Skin of body (tissue), 2 donors: Measurements from ENCODE around the gene BICDL2. TPM values are rescaled to one million over a fixed set of nuclear protein-coding genes. Genes with fewer than 3 reads are reported as not detected.
"Not testable (repeated sequence)": the region's sequence is repeated elsewhere in the genome, so short reads cannot be mapped to it uniquely, and the experiment has no call there.

Source experiments
- DNase-seq: peaks from one replicate; lab custom pipeline; 2025; lab: John Stamatoyannopoulos, UW
- total RNA-seq: library from RNA; depleted of rRNA; stranded (reverse); fragments of >200 nt; gene quantifications from one replicate; pipeline ENCODE4 v1.2.3, GENCODE V29; 2014

Gene BICDL2, protein sequence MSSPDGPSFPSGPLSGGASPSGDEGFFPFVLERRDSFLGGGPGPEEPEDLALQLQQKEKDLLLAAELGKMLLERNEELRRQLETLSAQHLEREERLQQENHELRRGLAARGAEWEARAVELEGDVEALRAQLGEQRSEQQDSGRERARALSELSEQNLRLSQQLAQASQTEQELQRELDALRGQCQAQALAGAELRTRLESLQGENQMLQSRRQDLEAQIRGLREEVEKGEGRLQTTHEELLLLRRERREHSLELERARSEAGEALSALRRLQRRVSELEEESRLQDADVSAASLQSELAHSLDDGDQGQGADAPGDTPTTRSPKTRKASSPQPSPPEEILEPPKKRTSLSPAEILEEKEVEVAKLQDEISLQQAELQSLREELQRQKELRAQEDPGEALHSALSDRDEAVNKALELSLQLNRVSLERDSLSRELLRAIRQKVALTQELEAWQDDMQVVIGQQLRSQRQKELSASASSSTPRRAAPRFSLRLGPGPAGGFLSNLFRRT
- 10.9 TPM for total RNA-seq

DNA sequence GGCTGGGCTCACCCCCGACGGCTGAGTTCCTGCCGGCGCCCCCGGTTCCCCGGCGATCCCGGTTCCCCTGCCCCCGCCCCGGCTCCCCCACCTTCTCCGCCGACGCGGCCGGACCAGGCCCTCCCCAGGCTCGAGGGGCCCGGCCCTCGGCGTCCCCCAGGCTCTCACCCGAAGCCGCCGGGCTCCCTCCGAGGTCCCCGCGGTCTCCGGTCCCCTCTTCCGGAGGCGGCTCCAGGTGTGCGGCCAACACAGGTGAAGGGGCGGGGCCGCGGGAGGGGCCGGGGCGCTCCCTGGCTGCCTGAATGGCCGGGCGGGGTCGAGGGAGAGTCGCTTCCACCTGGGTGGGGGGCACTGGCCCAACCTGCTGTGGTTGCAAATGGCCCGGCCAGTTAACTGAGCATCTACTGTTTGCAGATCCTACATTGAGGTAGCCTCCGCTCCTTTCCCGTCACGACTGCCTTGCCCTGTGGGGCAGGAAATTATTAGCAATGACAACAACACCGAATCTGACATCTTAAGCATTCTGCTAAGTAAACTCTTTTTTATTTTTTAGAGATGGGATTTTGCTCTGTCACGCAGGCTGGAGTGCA lies at the start of gene BICDL2:
TSS of gene BICDL2 (minus strand) at position 219 of the 590 bp plus-strand sequence. CDS start 1,448 bp downstream, outside the sequence.
- DNase-seq: no peak

DNA sequence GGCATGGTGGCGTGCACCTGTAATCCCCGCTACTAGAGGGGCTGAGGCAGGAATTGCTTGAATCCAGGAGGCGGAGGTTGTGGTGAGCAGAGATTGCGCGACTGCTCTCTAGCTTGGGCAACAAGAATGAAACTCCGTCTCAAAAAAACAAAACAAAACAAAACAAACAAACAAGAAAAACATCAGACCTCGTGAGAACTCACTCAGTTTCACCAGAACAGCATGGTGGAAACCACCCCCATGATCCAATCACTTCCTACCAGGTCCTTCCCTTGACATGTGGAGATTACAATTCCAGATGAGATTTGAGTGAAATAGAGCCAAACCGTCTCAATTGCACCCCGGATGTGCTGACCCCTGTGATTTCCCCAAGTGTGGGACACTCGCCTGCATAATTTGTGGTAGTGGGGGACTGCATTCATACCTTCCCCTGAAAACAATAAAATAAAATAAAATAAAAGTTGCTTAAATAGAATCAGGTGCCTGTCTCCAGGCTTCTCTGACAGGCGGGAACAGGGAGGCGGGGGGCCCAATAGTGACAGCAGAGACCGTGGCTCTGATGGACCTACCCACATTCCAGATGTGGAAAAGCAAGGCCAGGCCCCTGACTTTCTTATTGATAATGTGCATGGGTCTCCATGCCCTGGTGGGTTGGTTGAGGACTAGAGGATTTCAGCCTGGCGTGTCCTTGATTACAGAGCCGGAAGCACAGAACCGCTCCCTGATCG lies 49.3 kb upstream of the BICDL2 start:
- no peak for DNase-seq

DNA sequence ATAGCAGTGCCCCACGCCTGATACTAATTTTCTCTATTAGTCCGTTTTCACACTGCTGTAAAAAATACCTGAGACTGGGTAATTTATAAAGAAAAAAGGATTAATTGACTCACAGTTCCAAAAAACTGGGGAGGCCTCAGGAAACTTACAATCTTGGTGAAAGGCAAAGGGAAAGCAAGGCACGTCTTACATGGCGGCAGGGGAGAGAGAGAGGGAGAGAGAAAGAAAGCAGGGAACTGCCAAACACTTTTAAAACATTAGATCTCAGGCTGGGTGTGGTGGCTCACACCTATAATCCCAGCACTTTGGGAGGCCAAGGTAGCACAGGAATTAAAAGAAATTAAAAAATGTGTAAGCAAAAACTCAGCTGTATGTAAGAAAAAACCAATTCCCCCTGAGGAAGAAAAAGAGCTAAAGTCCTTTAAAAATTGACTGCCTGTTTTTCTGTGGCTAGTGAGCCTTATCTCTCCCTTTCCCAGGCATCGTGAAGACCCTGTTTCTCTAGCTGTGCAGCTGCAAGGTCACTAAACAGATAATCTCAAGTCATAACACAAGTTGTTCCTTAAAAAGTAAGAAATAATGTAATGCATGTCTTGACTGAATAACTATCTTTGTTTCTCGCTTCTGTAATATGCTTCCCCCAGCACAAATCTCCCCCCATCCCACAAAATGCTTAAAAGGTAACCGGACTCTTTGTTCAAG lies 48.4 kb upstream of the BICDL2 start:
- no peak for DNase-seq

DNA sequence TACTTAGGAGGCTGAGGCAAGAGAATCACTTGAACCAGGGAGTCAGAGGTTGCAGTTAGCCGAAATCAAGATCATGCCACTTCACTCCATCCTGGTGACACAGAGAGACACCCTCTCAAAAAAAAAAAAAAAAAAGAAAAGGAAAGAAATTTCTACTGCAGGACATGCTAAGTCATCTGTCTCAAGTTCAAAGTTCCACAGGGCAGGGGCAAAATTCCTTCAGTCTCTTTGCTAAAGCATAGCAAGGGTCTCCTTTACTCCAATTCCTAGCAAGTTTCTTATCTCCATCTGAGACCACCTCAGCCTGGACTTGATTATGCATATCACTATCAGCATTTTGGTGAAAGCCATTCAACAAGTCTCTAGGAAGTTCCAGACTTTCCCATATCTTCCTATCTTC lies 47.7 kb upstream of the BICDL2 start:
- no peak for DNase-seq

DNA sequence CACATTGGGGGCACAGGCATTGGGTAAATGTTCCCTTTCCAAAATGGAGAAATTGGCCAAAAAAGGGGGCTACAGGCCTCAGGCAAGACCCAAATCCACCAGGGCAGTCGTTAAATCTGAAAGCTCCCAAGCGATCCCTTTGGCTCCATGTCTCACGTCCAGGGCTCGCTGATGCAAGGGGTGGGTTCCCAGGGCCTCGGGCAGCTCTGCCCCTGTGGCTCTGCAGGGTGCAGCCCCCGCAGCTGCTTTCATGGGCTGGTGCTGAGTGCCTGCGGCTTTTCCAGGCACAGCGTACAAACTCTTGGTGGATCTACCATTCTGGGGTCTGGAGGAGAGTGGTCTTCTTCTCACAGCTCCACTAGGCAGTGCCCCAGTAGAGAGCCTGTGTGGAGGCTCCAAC lies 46.7 kb upstream of the BICDL2 start:
- not testable (repeated sequence) for DNase-seq

DNA sequence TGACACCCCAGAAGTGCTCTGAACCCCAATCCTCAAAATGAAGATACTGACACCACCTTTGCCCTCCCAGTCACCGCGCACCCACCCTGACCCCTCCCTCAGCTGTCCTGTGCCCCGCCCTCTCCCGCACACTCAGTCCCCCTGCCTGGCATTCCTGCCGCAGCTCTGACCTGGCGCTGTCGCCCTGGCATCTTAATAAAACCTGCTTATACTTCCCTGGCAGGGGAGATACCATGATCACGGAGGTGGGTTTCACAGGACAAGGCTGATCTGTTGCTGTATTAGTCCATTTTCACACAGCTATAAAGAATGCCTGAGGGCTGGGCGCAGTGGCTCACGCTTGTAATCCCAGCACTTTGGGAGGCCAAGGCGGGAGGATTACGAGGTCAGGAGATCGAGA lies 45.2 kb upstream of the BICDL2 start:
- not testable (repeated sequence) for DNase-seq

DNA sequence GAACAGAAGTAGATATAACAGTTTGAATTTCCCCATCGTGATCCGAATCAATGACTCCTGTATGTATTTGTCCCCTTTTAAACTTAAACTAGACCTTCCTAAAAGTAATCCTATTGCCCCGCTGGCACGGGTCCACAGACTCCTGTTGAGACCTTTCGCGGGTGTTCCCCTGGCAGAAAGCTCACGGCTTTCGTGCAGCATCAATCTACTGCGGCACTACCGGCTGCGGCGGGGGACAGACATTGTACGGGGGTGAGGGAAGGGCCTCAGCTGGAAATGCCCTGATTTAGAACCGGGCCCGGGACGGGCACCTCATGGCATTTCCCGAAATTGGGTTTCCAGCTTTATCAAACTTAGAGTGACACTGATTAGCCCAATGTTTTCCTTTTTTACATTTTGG lies 43.3 kb upstream of the BICDL2 start:
- DNase-seq: no peak

DNA sequence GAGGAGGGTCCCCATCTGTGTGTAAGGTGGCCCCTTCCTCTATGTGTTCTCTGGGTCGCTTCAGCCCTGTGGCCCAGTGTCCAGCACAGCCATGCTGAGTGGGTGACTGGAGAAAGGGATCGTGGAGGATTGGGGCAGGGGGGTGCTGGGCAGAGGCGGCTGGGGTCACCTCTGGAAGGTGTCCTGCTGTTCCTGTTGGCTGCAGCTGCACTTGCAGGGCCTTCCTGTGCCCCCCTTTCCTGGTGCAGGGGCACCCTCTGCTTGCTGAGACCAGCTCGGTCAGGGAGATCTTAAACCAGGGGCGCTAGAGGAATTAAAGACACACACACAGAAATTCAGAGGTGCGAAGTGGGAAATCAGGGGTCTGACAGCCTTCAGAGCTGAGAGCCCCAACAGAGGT lies 39.8 kb upstream of the BICDL2 start:
- DNase-seq: no peak

DNA sequence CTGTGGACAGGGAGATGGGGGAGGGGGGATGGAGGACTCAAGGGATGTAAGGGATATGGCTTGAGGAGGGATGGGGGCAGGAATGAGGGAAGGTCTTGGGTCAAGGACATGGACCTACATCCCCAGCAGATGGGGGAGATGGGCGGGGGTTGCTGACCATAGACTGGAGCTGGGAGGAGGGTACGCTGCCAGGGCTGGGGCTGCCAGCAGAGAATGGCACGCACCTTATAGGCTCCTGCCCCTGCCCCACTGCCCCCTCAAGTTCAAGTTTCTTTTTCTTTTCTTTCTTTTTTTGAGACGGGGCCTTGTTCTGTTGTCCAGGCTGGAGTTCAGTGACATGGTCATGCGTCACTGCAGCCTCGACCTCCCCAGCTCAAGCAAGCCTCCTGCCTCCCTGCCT lies 39.2 kb upstream of the BICDL2 start:
- DNase-seq: not testable (repeated sequence)

DNA sequence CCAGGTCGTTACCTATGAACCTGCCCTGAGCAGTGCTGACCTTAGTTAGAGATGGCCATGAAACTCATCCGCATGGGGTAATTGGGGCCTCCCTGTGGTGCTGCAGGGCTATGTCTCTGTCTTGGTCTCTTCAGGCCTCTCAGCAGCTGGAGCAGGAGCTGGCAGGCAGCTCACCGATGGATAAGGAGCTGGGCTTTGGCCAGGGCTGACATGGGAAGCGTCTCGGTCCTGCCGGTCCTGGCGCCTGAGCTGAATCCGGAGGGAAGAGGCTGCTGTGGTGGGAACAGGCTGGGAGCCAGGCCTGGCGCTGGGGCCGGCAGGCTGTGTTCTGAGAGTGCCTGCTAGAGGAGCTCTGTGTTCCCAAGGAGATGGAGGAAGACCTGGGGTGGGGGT lies 38.8 kb upstream of the BICDL2 start:
- DNase-seq: no peak

DNA sequence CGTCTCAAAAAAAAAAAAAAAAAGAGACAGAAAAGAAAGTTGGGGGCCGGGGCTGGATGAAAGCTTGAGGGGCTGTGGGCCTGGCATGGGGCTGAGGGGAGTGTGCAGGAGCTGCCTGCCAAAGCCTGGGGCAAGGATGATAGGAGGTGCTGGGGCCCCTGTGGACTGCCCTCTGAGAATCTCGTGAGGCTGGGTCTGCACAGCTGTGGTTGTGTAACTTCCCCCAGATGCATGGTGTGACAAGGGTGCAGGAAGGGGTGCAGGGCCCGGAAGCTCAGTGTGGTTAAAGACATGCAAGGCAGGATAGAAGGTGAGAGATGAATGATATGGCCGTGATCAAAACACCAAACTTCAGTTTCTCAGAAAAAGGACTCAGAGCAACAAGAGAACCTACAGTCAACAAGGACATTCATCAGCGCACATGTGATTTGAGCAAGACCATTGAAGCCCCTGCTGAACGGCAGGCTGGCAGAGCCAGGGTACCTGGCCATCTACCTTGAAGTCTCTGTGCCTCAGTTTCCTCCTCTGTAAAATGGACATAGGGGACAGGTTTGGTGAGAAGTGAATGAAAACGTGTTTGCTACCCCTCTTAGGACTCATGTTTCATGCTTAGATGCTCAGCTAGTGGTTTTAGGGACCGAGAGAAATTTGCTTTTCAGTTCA lies 38.2 kb upstream of the BICDL2 start:
- no peak for DNase-seq

DNA sequence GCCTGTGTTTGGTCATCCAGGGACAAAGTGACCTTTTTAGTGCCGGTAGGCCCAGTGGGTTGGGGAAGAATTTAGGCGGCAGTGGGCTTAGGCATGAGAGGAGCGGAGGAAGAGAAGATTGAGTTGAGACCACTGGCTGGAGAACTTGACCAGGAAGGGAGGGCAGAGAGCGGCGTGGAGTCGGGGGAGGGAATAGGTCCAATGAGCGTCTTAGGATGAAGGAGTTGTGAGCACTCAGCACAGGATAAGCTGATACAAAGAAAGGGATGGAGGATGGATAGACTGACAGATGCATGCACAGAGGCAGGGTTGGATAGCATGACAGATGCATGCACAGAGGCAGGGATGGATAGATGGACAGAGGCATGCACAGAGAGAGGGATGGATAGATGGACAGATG lies 36.7 kb upstream of the BICDL2 start:
- no peak for DNase-seq

DNA sequence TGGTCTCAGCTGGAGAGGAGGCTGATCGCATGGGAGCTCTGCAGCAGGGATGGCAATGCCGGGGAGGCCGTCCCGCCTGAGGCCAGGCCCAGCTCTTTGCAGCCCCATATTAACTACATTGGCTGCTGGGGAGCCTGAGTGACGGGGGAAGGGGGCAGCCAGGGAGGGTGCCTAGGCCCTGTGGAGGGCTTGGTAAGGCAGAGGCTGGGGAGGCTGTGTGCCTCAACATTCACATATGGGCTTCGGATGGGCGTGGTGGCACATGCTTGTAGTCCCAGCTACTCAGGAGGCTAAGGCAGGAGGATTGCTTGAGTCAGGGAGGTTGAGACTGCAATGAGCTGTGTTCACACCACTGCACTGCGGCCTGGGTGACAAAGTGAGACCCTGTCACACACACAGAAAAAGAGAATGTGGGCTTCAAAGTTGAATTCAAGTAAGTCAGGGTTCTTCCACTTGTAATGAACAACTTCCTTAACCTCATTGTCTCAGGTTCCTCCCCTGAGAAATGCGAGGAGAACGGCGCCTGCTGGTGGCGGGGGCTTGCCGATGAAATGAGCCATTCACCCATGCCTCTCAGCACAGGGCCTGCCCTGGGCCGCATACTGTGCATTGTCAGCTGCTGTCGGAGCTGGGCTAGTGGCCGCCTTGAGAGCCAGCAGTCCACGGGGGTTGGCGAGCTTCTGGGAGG lies 36.0 kb upstream of the BICDL2 start:
- not testable (repeated sequence) for DNase-seq

DNA sequence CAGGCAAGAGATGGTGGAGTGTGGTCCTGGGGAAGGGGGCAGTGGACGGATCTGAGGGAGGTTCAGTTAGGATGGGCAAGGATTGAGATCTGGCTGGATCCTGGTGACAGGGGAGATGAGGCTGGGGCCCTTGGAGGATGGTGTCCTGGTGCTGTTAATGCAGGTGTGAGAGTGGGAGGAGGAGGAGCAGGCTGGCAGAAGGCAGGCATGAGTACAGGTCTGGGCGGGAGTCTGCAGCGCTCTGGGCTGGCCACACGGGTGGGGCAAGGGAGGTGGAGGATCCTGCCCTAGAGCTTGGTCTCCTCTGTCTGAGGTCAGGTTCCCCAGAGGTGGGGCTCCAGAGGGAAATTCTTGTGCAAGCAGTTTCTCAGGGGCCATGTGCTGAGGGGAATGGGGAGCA lies 35.4 kb upstream of the BICDL2 start:
- not testable (repeated sequence) for DNase-seq

DNA sequence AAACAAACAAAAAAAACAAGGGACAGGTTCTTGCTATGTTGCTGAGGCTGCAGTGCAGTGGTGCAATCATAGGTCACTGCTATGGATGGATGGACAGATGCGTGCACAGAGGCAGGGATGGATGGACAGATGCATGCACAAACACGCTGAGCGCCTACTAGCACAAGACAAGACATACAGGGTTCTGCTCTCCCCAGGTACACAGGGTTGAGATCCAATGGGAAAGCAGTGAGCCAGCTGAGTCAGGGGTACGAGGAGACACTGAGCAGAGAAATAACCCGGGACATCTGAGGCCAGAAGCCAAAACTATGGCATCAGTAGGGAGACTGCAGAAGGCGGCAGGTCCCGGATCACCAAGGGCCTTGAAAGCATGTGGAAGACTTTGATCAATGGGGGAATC lies 34.9 kb upstream of the BICDL2 start:
- DNase-seq: no peak

DNA sequence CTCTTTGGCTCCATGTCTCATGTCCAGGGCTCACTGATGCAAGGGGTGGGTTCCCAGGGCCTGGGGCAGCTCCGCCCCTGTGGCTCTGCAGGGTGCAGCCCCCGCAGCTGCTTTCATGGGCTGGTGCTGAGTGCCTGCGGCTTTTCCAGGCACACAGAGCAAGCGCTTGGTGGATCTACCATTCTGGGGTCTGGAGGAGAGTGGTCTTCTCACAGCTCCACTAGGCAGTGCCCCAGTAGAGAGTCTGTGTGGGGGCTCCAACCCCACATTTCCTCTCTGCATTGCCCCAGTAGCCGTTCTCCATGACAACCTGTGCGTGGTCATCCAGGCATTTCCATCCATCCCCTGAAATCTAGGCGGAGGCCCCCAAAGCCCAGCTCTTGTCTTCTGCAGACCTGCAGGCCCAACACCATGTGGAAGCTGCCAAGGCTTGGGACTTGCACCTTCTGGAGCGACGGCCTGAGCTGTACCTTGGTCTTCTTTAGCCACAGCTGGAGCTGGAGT lies 33.9 kb upstream of the BICDL2 start:
- DNase-seq: no peak

DNA sequence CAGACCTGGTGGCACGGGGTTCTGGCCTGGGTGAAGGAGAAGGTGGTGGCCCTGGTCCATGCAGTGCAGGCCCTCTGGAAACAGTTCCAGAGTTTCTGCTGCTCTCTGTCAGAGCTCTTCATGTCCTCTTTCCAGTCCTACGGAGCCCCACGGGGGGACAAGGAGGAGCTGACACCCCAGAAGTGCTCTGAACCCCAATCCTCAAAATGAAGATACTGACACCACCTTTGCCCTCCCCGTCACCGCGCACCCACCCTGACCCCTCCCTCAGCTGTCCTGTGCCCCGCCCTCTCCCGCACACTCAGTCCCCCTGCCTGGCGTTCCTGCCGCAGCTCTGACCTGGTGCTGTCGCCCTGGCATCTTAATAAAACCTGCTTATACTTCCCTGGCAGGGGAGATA lies 32.4 kb upstream of the BICDL2 start:
- DNase-seq: not testable (repeated sequence)

DNA sequence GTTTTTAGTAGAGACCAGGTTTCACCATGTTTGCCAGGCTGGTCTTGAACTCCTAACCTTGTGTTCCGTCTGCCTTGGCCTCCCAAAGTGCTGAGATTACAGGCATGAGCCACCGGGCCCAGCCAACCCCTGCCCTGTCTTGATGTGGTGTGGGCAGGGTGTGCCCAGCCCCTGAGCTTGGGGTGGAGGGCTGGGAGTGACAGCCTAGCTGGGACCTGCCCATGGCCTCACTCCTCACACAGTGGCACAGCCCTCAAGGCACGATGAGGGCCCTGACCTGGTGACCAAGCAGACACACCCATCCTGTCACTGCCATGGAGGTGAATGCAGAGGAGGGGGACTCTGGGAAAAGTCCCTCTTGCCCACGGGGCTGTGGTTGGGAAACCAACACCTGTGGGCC lies 31.7 kb upstream of the BICDL2 start:
- DNase-seq: no peak

DNA sequence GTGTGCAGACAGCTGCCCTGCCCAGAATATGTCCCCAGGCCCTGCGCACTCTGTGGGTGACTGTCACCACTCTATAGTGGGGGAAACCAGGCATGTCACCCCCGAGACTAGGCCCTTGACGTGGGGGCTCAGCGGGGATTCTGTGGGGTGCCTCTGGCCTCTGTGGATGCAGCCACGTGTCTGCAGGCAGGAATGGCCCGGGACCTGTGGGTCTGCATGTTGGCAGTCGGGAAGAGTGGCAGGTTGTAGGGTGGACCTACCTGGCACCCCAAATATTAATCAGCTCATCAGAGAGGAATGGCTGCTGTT lies 29.6 kb upstream of the BICDL2 start:
- no peak for DNase-seq

DNA sequence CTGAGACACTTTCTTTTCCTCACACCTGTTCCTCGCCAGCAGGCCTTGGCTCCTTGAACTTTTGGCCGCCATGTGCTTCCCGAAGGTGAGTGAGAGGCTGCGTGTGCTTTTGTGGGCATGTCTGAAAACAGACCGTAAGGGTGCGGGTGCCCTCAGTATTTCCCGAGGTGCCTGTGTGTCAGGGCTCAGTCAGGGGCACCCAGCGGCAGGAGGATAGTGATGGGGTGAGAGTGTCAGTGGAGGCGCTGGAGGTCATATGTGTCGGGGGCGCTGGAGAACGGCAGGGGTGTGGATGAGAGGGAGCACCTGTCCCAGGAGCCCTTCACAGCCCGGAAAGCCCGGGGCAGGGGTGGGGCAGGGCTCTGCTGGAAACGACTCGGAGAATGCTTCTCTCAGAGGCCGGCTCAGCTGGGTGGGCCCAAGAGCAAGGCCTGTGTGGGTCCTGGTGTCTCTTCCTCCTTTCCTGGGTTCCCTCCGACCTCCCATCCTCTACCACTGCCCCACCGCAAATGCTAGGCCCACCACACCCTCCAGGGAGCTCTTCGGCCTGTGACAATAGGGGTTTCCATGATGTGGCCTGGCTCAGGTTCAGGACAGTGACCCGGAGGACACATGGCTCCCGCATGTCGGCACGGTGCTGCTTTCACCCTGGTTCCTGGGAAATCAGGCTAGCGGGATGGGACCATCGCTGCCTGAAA lies 29.1 kb upstream of the BICDL2 start:
- DNase-seq: no peak
